Vagina (tissue), 2 donors: ENCODE measurements around the gene CNOT6. TPM values are rescaled to one million over a fixed set of nuclear protein-coding genes. Genes with fewer than 3 reads are reported as not detected.

Source experiments
- DNase-seq, 2 donors: peaks; one replicate each; pipeline ENCODE4 v3.0.0-alpha.2; 2017; ENCODE audit errors: extremely low spot score in 2 of 2
- H3K27ac ChIP-seq: fragments of 200-600 bp; sonication (generic); one replicate; pipeline ENCODE4 v1.5.1; 2019
- H3K27me3 ChIP-seq: fragments of 200-600 bp; sonication (generic); one replicate; pipeline ENCODE4 v1.5.1; 2019
- H3K36me3 ChIP-seq, 2 donors: fragments of 200-600 bp; sonication (generic); one replicate each; pipeline ENCODE4 v1.5.1; 2017 to 2019
- H3K4me1 ChIP-seq: fragments of 200-600 bp; sonication (generic); one replicate; pipeline ENCODE4 v1.5.1; 2019
- H3K4me3 ChIP-seq, 2 donors: fragments of 200-600 bp; sonication (generic); 1 replicate in 1 of 2; 2 replicates in 1 of 2; pipeline ENCODE4 v1.5.1; 2016 to 2019
- H3K9me3 ChIP-seq: fragments of 200-600 bp; sonication (generic); one replicate; pipeline ENCODE4 v1.5.1; 2019
- CTCF ChIP-seq, 3 experiments: fragments of 450-650 bp in 2 of 3; fragments of 200-600 bp in 1 of 3; sonication (generic) in 1 of 3; IDR thresholded peaks; one replicate each; pipeline ENCODE4 v1.5.1; 2017 to 2019; ENCODE audit warnings: antibody characterized with exemption in 3 of 3, mild to moderate bottlenecking in 2 of 3, moderate library complexity in 2 of 3
- POLR2A ChIP-seq, 2 donors: fragments of 450-650 bp; IDR thresholded peaks; one replicate each; pipeline ENCODE4 v1.6.1; 2017; ENCODE audit warnings: antibody characterized with exemption in 2 of 2, mild to moderate bottlenecking in 2 of 2, moderate library complexity in 2 of 2
- POLR2AphosphoS5 ChIP-seq, 2 donors: sonication (generic); formaldehyde crosslinking; IDR thresholded peaks; one replicate each; pipeline ENCODE4 v1.9.0; 2017; ENCODE audit warnings: antibody characterized with exemption in 2 of 2, mild to moderate bottlenecking in 2 of 2, low read depth in 1 of 2; ENCODE audit not compliant: insufficient read depth in 1 of 2
- intact Hi-C: fragments of 100-400 bp; cut with DNase I; formaldehyde crosslinking; loops from one replicate; pipeline ENCODE4 v1.15.1; 2023
- total RNA-seq: library from RNA; depleted of rRNA; stranded (reverse); fragments of >200 nt; gene quantifications from one replicate; pipeline ENCODE4 v1.2.3, GENCODE V29; 2016

CNOT6 gene
- total RNA-seq, 1 donor from 2014 or later: 21.4 TPM

- intact Hi-C loops: no loop called here
Observed at GRCh38 chr5:180541710-180542109, 47.5 kb downstream of the CNOT6 start.

GRCh38 chr5:180545248-180545647 is 51.1 kb downstream of the CNOT6 start:
- H3K4me1 ChIP-seq: no peaks in the 10 kb centered on the region
- H3K27ac ChIP-seq: no peak overlapping the region
- H3K9me3 ChIP-seq: no peaks in the 10 kb centered on the region
- no peak overlapping the region for H3K4me3 ChIP-seq
- no peaks in the 10 kb centered on the region for H3K27me3 ChIP-seq
- no peak for DNase-seq
- intact Hi-C loops: no loop called here
- TF ChIP-seq POLR2AphosphoS5 (IDR thresholded peaks at IDR 0.05; ENCODE audit: insufficient read depth in 1 of 2, low read depth in 1 of 2): no peak
- TF ChIP-seq POLR2A (IDR thresholded peaks at IDR 0.05): no peak
- no peak for TF ChIP-seq CTCF (IDR thresholded peaks at IDR 0.05)
- peaks cover 0 to 1% of the 10 kb centered on the region in 2 donors for H3K36me3 ChIP-seq

More at GRCh38 chr5:180541710-180542109, 47.5 kb downstream of the CNOT6 start:
- Histone ChIP-seq H3K36me3 (no peaks in the 10 kb centered on the region), H3K4me3 (no peak overlapping the region), H3K27ac (no peak overlapping the region), H3K27me3 (no peaks in the 10 kb centered on the region), H3K9me3 (no peaks in the 10 kb centered on the region), H3K4me1 (no peaks in the 10 kb centered on the region)
- no peak for DNase-seq
- TF ChIP-seq CTCF (IDR thresholded peaks at IDR 0.05) (no peak), POLR2A (IDR thresholded peaks at IDR 0.05) (no peak), POLR2AphosphoS5 (IDR thresholded peaks at IDR 0.05; ENCODE audit: insufficient read depth in 1 of 2, low read depth in 1 of 2) (no peak)

GRCh38 chr5:180548563-180548962 is 54.4 kb downstream of the CNOT6 start:
- TF ChIP-seq CTCF (IDR thresholded peaks at IDR 0.05): no peak
- no peak for TF ChIP-seq POLR2A (IDR thresholded peaks at IDR 0.05)
- no peak for TF ChIP-seq POLR2AphosphoS5 (IDR thresholded peaks at IDR 0.05; ENCODE audit: insufficient read depth in 1 of 2, low read depth in 1 of 2)
- Histone ChIP-seq H3K27ac (no peak overlapping the region), H3K27me3 (no peaks in the 10 kb centered on the region), H3K4me1 (no peaks in the 10 kb centered on the region), H3K9me3 (no peaks in the 10 kb centered on the region), H3K36me3 (peaks cover 0 to 15% of the 10 kb centered on the region in 2 donors), H3K4me3 (no peak overlapping the region)
- DNase-seq: no peak
- intact Hi-C loops: no loop called here

GRCh38 chr5:180553530-180553929 is 59.4 kb downstream of the CNOT6 start:
- TF ChIP-seq POLR2AphosphoS5 (IDR thresholded peaks at IDR 0.05; ENCODE audit: insufficient read depth in 1 of 2, low read depth in 1 of 2) (no peak), POLR2A (IDR thresholded peaks at IDR 0.05) (no peak), CTCF (IDR thresholded peaks at IDR 0.05) (no peak)
- no peaks in the 10 kb centered on the region for H3K9me3 ChIP-seq
- no peak overlapping the region for H3K4me3 ChIP-seq
- no peak overlapping the region for H3K27ac ChIP-seq
- H3K27me3 ChIP-seq: no peaks in the 10 kb centered on the region
- no peak for DNase-seq
- intact Hi-C loops: no loop called here
- H3K36me3 ChIP-seq: peaks cover 0 to 23% of the 10 kb centered on the region in 2 donors
- no peaks in the 10 kb centered on the region for H3K4me1 ChIP-seq

GRCh38 chr5:180555168-180555921 is 61.2 kb downstream of the CNOT6 start:
- no peaks in the 10 kb centered on the region for H3K27me3 ChIP-seq
- H3K4me3 ChIP-seq: no peak overlapping the region
- H3K9me3 ChIP-seq: no peaks in the 10 kb centered on the region
- H3K27ac ChIP-seq: no peak overlapping the region
- H3K4me1 ChIP-seq: no peaks in the 10 kb centered on the region
- TF ChIP-seq POLR2A (IDR thresholded peaks at IDR 0.05) (no peak), CTCF (IDR thresholded peaks at IDR 0.05) (no peak), POLR2AphosphoS5 (IDR thresholded peaks at IDR 0.05; ENCODE audit: insufficient read depth in 1 of 2, low read depth in 1 of 2) (no peak)
- no peak for DNase-seq
- H3K36me3 ChIP-seq: peaks cover 0 to 20% of the 10 kb centered on the region in 2 donors
- intact Hi-C loops: no loop called here
